SHP77 treated with DMSO at 0.1 percent for 48 hours (cell line): ENCODE results near the gene CPT1A.

ENCODE experiments used
- DNase-seq: peaks from one replicate; lab custom pipeline; 2025; lab: John Stamatoyannopoulos, UW

The CPT1A gene

GRCh38 chr11:68831124-68831523 is 10.6 kb downstream of the CPT1A start:
- no peak for DNase-seq

- DNase-seq, result no peak
Observed at GRCh38 chr11:68829581-68829980, 12.1 kb downstream of the CPT1A start.

- DNase-seq, result no peak
Observed at GRCh38 chr11:68828957-68829356, 12.8 kb downstream of the CPT1A start.

- DNase-seq, result no peak
Observed at GRCh38 chr11:68828155-68828931, 13.4 kb downstream of the CPT1A start.

GRCh38 chr11:68827733-68828132 is 14.0 kb downstream of the CPT1A start:
- no peak for DNase-seq

GRCh38 chr11:68826726-68827125 is 15.0 kb downstream of the CPT1A start:
- no peak for DNase-seq

- DNase-seq, result no peak
Observed at GRCh38 chr11:68825571-68825970, 16.1 kb downstream of the CPT1A start.

- no peak for DNase-seq
Observed at GRCh38 chr11:68822546-68822945, 19.2 kb downstream of the CPT1A start.

- DNase-seq, result no peak
Observed at GRCh38 chr11:68821670-68822069, 20.0 kb downstream of the CPT1A start.

GRCh38 chr11:68819362-68819761 is 22.4 kb downstream of the CPT1A start:
- no peak for DNase-seq

- no peak for DNase-seq
Observed at GRCh38 chr11:68818181-68818580, 23.5 kb downstream of the CPT1A start.

- no peak for DNase-seq
Observed at GRCh38 chr11:68817554-68817953, 24.2 kb downstream of the CPT1A start.

- no peak for DNase-seq
Observed at GRCh38 chr11:68816917-68817419, 24.7 kb downstream of the CPT1A start.

GRCh38 chr11:68816251-68816776 is 25.4 kb downstream of the CPT1A start:
- DNase-seq, result no peak

- no peak for DNase-seq
Observed at GRCh38 chr11:68813773-68814172, 27.9 kb downstream of the CPT1A start.

- no peak for DNase-seq
Observed at GRCh38 chr11:68812526-68812925, 29.2 kb downstream of the CPT1A start.

- DNase-seq, result no peak
Observed at GRCh38 chr11:68810164-68810563, 31.6 kb downstream of the CPT1A start.

GRCh38 chr11:68809506-68809905 is 32.2 kb downstream of the CPT1A start:
- DNase-seq, result no peak

GRCh38 chr11:68808787-68809186 is 32.9 kb downstream of the CPT1A start:
- DNase-seq, result no peak

GRCh38 chr11:68806931-68807844 is 34.5 kb downstream of the CPT1A start:
- no peak for DNase-seq

- DNase-seq, result no peak
Observed at GRCh38 chr11:68804786-68805185, 36.9 kb downstream of the CPT1A start.

- DNase-seq, result no peak
Observed at GRCh38 chr11:68803766-68804165, 38.0 kb downstream of the CPT1A start.
